Measurements from ENCODE around the gene GAL3ST1.

GRCh38 chr22:30511911-30512310 is 62.6 kb downstream of the GAL3ST1 start:
- TF ChIP-seq BRCA1 (IDR thresholded peaks at IDR 0.05; ENCODE audit: low read depth, low read length), result no peak
- TF ChIP-seq CTCF (IDR thresholded peaks at IDR 0.05 in 2 of 3, conservative IDR thresholded peaks at IDR 0.05 in 1 of 3; ENCODE audit: control insufficient read depth in 2 of 3, extremely low read depth in 1 of 3, insufficient read depth in 1 of 3, low read depth in 3 of 3, low read length in 3 of 3), result no peak
- TF ChIP-seq LARP7 (IDR thresholded peaks at IDR 0.05), result no peak
- TF ChIP-seq POLR2A (IDR thresholded peaks at IDR 0.05; ENCODE audit: low read depth, low read length), result no peak
- no peak for TF ChIP-seq ZNF687 (IDR thresholded peaks at IDR 0.05)
- no peak for TF ChIP-seq POLR2AphosphoS5 (IDR thresholded peaks at IDR 0.05; ENCODE audit: low read length)
- TF ChIP-seq PBX3 (IDR thresholded peaks at IDR 0.05; ENCODE audit: insufficient replicate concordance, low read depth, low read length), result no peak
- TF ChIP-seq NFYA (IDR thresholded peaks at IDR 0.05; ENCODE audit: borderline replicate concordance, low read depth, low read length), result no peak
- TF ChIP-seq YY1 (IDR thresholded peaks at IDR 0.05; ENCODE audit: low read depth, low read length), result no peak

Data from GM12878 (cell line).